A172 (cell line): ENCODE data around the gene BCO2. TPM values are rescaled to one million over a fixed set of nuclear protein-coding genes. Genes with fewer than 3 reads are reported as not detected.
"Not testable (repeated sequence)": the region's sequence is repeated elsewhere in the genome, so short reads cannot be mapped to it uniquely, and the experiment has no call there.

ENCODE experiments used
- DNase-seq: peaks from one replicate; pipeline ENCODE4 v3.0.0-alpha.2; 2015; ENCODE audit warnings: low spot score
- total RNA-seq: library from RNA; depleted of rRNA; stranded (reverse); fragments of >200 nt; shearing (Covaris generic); gene quantifications from 2 replicates; pipeline ENCODE4 v1.2.3, GENCODE V29; 2014; rRNA removed

The BCO2 gene
- 0.10 TPM in 1 of 2 replicates, not detected in the other for total RNA-seq

GRCh38 chr11:112174789-112175598, at the start of gene BCO2:
Gene BCO2, plus strand, starts transcription at chr11:112175512. Its CDS starts 90 bp downstream, at chr11:112175602.
- peak; percentile 52 for DNase-seq

GRCh38 chr11:112127056-112127455, 48.3 kb upstream of the BCO2 start:
- no peak for DNase-seq

- DNase-seq = peak; percentile 92
These were observed 46.7 kb upstream of the BCO2 start for GRCh38 chr11:112128483-112129121.

GRCh38 chr11:112129656-112130055, 45.7 kb upstream of the BCO2 start:
- DNase-seq = no peak

GRCh38 chr11:112132737-112133136, 42.6 kb upstream of the BCO2 start:
- peak; percentile 15 for DNase-seq

GRCh38 chr11:112134473-112134872, 40.8 kb upstream of the BCO2 start:
- DNase-seq = no peak

GRCh38 chr11:112143597-112143996, 31.7 kb upstream of the BCO2 start:
- no peak for DNase-seq

- DNase-seq = no peak
These were observed 24.8 kb upstream of the BCO2 start for GRCh38 chr11:112150517-112150916.

- DNase-seq = no peak
These were observed 19.0 kb upstream of the BCO2 start for GRCh38 chr11:112156153-112156955.

- DNase-seq = peak; percentile 97
These were observed 18.2 kb upstream of the BCO2 start for GRCh38 chr11:112156956-112157766.

GRCh38 chr11:112159098-112160065, 15.9 kb upstream of the BCO2 start:
- DNase-seq = no peak

- no peak for DNase-seq
These were observed 15.0 kb upstream of the BCO2 start for GRCh38 chr11:112160091-112160848.

- no peak for DNase-seq
These were observed 14.3 kb upstream of the BCO2 start for GRCh38 chr11:112161012-112161411.

GRCh38 chr11:112162200-112162599, 13.1 kb upstream of the BCO2 start:
- not testable (repeated sequence) for DNase-seq

- no peak for DNase-seq
These were observed 12.4 kb upstream of the BCO2 start for GRCh38 chr11:112162761-112163546.

- DNase-seq = peak; percentile 68
These were observed 11.2 kb upstream of the BCO2 start, which contains the start of gene IL18 for GRCh38 chr11:112163875-112164685. Gene IL18, minus strand, starts transcription at chr11:112164094. Its CDS starts 9,041 bp downstream, at chr11:112155053.

- DNase-seq = no peak
These were observed 10.3 kb upstream of the BCO2 start for GRCh38 chr11:112165049-112165448.

GRCh38 chr11:112166562-112166961, 8.8 kb upstream of the BCO2 start:
- DNase-seq = no peak
